ENCODE results near the gene ACOX2. TPM values are rescaled to one million over a fixed set of nuclear protein-coding genes. Genes with fewer than 3 reads are reported as not detected.

Gene ACOX2
- total and polyA plus RNA-seq, 2 of the 13 experiments (the other 11 are each of a cell fraction or from before 2014, with no cell fraction given), result 42.6 to 98.5 TPM

GRCh38 chr3:58487140-58487886 is 49.7 kb downstream of the ACOX2 start (continued):
- TF ChIP-seq ZNF687 (CRISPR knock-in tag; IDR thresholded peaks at IDR 0.05) (peak; percentile 91), AFF4 (CRISPR knock-in tag; IDR thresholded peaks at IDR 0.05) (no peak), TCF12 (IDR thresholded peaks at IDR 0.05) (no peak), TCF12 (CRISPR knock-in tag; IDR thresholded peaks at IDR 0.05) (no peak), ZNF512B (CRISPR knock-in tag; IDR thresholded peaks at IDR 0.05; ENCODE audit: borderline replicate concordance) (no peak), SMAD9 (CRISPR knock-in tag; IDR thresholded peaks at IDR 0.05) (no peak), SPEN (CRISPR knock-in tag; IDR thresholded peaks at IDR 0.05; ENCODE audit: low read depth) (no peak), ZNF292 (CRISPR knock-in tag; IDR thresholded peaks at IDR 0.05; ENCODE audit: borderline replicate concordance, low read depth) (peak; percentile 20; the same call in 1 of the 2 replicates), ZNF572 (CRISPR knock-in tag; IDR thresholded peaks at IDR 0.05) (no peak), KAT2B (IDR thresholded peaks at IDR 0.05; ENCODE audit: borderline replicate concordance, low read depth, low read length) (no peak), SALL1 (CRISPR knock-in tag; IDR thresholded peaks at IDR 0.05) (0 out of 2 replicates have a peak, but pooled peaks have one; percentile 8), ZNF547 (CRISPR knock-in tag; IDR thresholded peaks at IDR 0.05) (no peak), ISX (CRISPR knock-in tag; conservative IDR thresholded peaks at IDR 0.05) (no peak), HCFC1 (IDR thresholded peaks at IDR 0.05; ENCODE audit: low read depth, low read length) (no peak), RXRB (CRISPR knock-in tag; IDR thresholded peaks at IDR 0.05; ENCODE audit: borderline replicate concordance) (no peak)
- TF ChIP-seq, protein P1, sequence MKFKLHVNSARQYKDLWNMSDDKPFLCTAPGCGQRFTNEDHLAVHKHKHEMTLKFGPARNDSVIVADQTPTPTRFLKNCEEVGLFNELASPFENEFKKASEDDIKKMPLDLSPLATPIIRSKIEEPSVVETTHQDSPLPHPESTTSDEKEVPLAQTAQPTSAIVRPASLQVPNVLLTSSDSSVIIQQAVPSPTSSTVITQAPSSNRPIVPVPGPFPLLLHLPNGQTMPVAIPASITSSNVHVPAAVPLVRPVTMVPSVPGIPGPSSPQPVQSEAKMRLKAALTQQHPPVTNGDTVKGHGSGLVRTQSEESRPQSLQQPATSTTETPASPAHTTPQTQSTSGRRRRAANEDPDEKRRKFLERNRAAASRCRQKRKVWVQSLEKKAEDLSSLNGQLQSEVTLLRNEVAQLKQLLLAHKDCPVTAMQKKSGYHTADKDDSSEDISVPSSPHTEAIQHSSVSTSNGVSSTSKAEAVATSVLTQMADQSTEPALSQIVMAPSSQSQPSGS (CRISPR knock-in tag; IDR thresholded peaks at IDR 0.05), result no peak
